HepG2 (cell line): Measurements from ENCODE around the gene NME7. TPM values are rescaled to one million over a fixed set of nuclear protein-coding genes. Genes with fewer than 3 reads are reported as not detected.

Experiments
- FOXP1 ChIP-seq, 2 experiments: fragments of 450-650 bp in 1 of 2; IDR thresholded peaks; 2 replicates each; pipeline ENCODE4 v1.6.1; 2017 to 2018; ENCODE audit warnings: antibody characterized with exemption in 1 of 2
- HNF4G ChIP-seq, 2 experiments: sonication (generic) in 1 of 2; formaldehyde crosslinking in 1 of 2; IDR thresholded peaks; 2 replicates each; pipeline versions ENCODE4 v1.4.0 to v1.6.1; 2011 to 2020; ENCODE audit warnings: borderline replicate concordance in 2 of 2, low read depth in 2 of 2, mild to moderate bottlenecking in 2 of 2, low read length in 1 of 2, missing genetic modification reagents in 1 of 2, moderate library complexity in 1 of 2
- MBD4 ChIP-seq: IDR thresholded peaks from 2 replicates; pipeline ENCODE4 v1.6.1; 2012; ENCODE audit warnings: low read length, inconsistent platforms, borderline replicate concordance
- POGK ChIP-seq: sonication (generic); formaldehyde crosslinking; conservative IDR thresholded peaks from 2 replicates; pipeline ENCODE4 v1.8.0; 2022; ENCODE audit warnings: mild to moderate bottlenecking, moderate library complexity, missing genetic modification reagents
- POLR2AphosphoS5 ChIP-seq: IDR thresholded peaks from 2 replicates; pipeline ENCODE4 v1.6.1; 2012; ENCODE audit warnings: low read depth, low read length
- SALL1 ChIP-seq: sonication (generic); formaldehyde crosslinking; IDR thresholded peaks from 2 replicates; pipeline ENCODE4 v1.8.0; 2022; ENCODE audit warnings: mild to moderate bottlenecking, missing genetic modification reagents
- SIX1 ChIP-seq: sonication (generic); formaldehyde crosslinking; IDR thresholded peaks from 2 replicates; pipeline ENCODE4 v1.4.0; 2020; ENCODE audit warnings: missing genetic modification reagents, borderline replicate concordance
- TGIF2 ChIP-seq: IDR thresholded peaks from 2 replicates; pipeline ENCODE4 v1.6.1; 2016; ENCODE audit warnings: control low read depth, missing compliant biosample characterization
- THAP11 ChIP-seq: IDR thresholded peaks from 2 replicates; pipeline ENCODE4 v1.6.1; 2016; ENCODE audit warnings: missing biosample characterization, missing genetic modification reagents
- XBP1 ChIP-seq: sonication (generic); formaldehyde crosslinking; IDR thresholded peaks from 2 replicates; pipeline ENCODE4 v1.5.0; 2020; ENCODE audit warnings: missing genetic modification reagents
- ZBTB21 ChIP-seq: sonication (generic); formaldehyde crosslinking; IDR thresholded peaks from 2 replicates; pipeline ENCODE4 v1.4.0; 2020; ENCODE audit warnings: missing genetic modification reagents
- ZNF331 ChIP-seq: sonication (generic); formaldehyde crosslinking; IDR thresholded peaks from 2 replicates; pipeline ENCODE4 v1.4.0; 2020; ENCODE audit warnings: missing genetic modification reagents
- ZNF460 ChIP-seq: sonication (generic); formaldehyde crosslinking; IDR thresholded peaks from 2 replicates; pipeline ENCODE4 v1.5.1; 2020; ENCODE audit warnings: missing genetic modification reagents, mild to moderate bottlenecking, borderline replicate concordance
- ZNF605 ChIP-seq: sonication (generic); formaldehyde crosslinking; IDR thresholded peaks from 2 replicates; pipeline ENCODE4 v1.8.0; 2022; ENCODE audit warnings: mild to moderate bottlenecking, missing genetic modification reagents
- ZNF644 ChIP-seq: IDR thresholded peaks from 2 replicates; pipeline ENCODE4 v1.6.1; 2016; ENCODE audit warnings: low read depth
- ZNF674 ChIP-seq: sonication (generic); formaldehyde crosslinking; IDR thresholded peaks from 2 replicates; pipeline ENCODE4 v1.5.0; 2020; ENCODE audit warnings: low read depth, mild to moderate bottlenecking, missing genetic modification reagents
- polyA plus RNA-seq, 8 experiments: library from polyadenylated mRNA; depleted of rRNA in 3 of 8; stranded (reverse) in 7 of 8; unstranded in 1 of 8; fragments of >200 nt; fragmentation: Illumina TruSeq in 4 of 8; extraction: Trizol in 4 of 8; gene quantifications; 2 replicates each; pipeline versions ENCODE4 v1.2.1 to v1.2.3, GENCODE V29; 2011 to 2016; ENCODE audit warnings: low read depth in 4 of 8, missing spikeins in 1 of 8, mixed read lengths in 1 of 8; ENCODE audit not compliant: insufficient read depth in 1 of 8
- total RNA-seq, 5 experiments: library from RNA; depleted of rRNA; stranded (reverse); fragments of >200 nt; fragmentation: Illumina TruSeq; extraction: Trizol; gene quantifications; 2 replicates each; pipeline ENCODE4 v1.2.3, GENCODE V29; 2016; ENCODE audit warnings: low read depth in 1 of 5
- TF ChIP-seq, protein P1 (sequence below): sonication (generic); formaldehyde crosslinking; IDR thresholded peaks from 2 replicates; pipeline ENCODE4; 2020; ENCODE audit warnings: missing genetic modification reagents, mild to moderate bottlenecking, borderline replicate concordance
- TF ChIP-seq, protein P2 (sequence below): IDR thresholded peaks from 2 replicates; pipeline ENCODE4 v1.6.1; 2016
- TF ChIP-seq, protein P3 (sequence below): sonication (generic); formaldehyde crosslinking; IDR thresholded peaks from 2 replicates; pipeline ENCODE4 v1.5.0; 2020; ENCODE audit warnings: missing genetic modification reagents

The NME7 gene
- total and polyA plus RNA-seq, 2 of the 13 experiments (the other 11 are each of a cell fraction or from before 2014, with no cell fraction given) = 9.4 to 22.5 TPM

DNA sequence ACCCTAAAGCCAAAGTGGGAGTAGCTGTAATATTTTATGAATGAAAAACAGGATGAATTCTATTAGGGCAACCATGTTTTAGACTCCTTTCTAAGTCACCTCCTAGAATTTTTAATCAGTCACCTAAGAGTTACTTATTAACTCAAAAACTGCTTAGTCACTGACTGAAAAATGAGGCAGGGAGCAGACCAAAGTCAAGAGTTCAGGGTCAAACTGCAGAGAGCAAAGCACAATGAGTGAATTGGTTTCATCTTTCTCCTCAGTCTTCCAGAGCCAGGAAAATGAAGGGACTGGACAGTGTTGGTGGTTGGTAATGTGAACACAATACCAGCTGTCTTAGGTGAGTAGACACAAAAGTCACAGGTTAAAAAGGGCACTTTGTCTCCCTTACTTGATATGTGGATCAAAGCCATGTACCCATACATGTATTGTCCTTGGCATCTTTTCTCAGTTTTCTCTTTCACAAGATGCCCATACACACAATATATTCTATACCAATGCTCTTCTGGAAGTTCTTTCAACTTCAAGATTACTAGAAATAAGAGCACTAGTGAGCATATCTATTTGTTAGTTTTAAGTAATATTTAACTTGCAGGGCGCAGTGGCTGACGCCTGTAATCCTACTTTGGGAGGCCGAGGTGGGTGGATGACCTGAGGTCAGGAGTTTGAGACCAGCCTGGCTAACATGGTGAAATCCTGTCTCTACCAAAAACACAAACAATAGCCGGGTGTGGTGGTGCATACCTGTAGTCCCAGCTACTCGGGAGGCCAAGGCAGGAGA, 218.9 kb downstream of the NME7 start (continued):
- TF ChIP-seq, protein P1, sequence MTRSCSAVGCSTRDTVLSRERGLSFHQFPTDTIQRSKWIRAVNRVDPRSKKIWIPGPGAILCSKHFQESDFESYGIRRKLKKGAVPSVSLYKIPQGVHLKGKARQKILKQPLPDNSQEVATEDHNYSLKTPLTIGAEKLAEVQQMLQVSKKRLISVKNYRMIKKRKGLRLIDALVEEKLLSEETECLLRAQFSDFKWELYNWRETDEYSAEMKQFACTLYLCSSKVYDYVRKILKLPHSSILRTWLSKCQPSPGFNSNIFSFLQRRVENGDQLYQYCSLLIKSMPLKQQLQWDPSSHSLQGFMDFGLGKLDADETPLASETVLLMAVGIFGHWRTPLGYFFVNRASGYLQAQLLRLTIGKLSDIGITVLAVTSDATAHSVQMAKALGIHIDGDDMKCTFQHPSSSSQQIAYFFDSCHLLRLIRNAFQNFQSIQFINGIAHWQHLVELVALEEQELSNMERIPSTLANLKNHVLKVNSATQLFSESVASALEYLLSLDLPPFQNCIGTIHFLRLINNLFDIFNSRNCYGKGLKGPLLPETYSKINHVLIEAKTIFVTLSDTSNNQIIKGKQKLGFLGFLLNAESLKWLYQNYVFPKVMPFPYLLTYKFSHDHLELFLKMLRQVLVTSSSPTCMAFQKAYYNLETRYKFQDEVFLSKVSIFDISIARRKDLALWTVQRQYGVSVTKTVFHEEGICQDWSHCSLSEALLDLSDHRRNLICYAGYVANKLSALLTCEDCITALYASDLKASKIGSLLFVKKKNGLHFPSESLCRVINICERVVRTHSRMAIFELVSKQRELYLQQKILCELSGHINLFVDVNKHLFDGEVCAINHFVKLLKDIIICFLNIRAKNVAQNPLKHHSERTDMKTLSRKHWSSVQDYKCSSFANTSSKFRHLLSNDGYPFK (CRISPR knock-in tag) = no peak
- TF ChIP-seq ZNF674 (CRISPR knock-in tag) (no peak), POGK (CRISPR knock-in tag) (0 out of 2 replicates have a peak, but pooled peaks have one; percentile 49), ZNF644 (CRISPR knock-in tag) (peak; percentile 95), THAP11 (CRISPR knock-in tag) (peak; percentile 56; the same call in 1 of the 2 replicates), FOXP1 (IDR thresholded peaks at IDR 0.05) (no peak), FOXP1 (CRISPR knock-in tag; IDR thresholded peaks at IDR 0.05) (peak; percentile 65; the same call in 1 of the 2 replicates), ZBTB21 (CRISPR knock-in tag) (no peak; the same call in 1 of the 2 replicates), SIX1 (CRISPR knock-in tag) (peak; percentile 97), SALL1 (peak; percentile 74), ZNF460 (CRISPR knock-in tag) (peak; percentile 96), TGIF2 (CRISPR knock-in tag) (peak; percentile 88), ZNF605 (CRISPR knock-in tag) (peak; percentile 59; the same call in 1 of the 2 replicates), HNF4G (IDR thresholded peaks at IDR 0.05; ENCODE audit: borderline replicate concordance, low read depth, low read length) (peak; percentile 99), HNF4G (CRISPR knock-in tag; IDR thresholded peaks at IDR 0.05; ENCODE audit: borderline replicate concordance, low read depth) (peak; percentile 96), XBP1 (CRISPR knock-in tag) (0 out of 2 replicates have a peak, but pooled peaks have one; percentile 55), POLR2AphosphoS5 (peak; percentile 53), ZNF331 (CRISPR knock-in tag) (peak; percentile 84; the same call in 1 of the 2 replicates), MBD4 (peak; percentile 74; the same call in 1 of the 2 replicates)
- TF ChIP-seq, protein P2, sequence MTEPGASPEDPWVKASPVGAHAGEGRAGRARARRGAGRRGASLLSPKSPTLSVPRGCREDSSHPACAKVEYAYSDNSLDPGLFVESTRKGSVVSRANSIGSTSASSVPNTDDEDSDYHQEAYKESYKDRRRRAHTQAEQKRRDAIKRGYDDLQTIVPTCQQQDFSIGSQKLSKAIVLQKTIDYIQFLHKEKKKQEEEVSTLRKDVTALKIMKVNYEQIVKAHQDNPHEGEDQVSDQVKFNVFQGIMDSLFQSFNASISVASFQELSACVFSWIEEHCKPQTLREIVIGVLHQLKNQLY (CRISPR knock-in tag) = 0 out of 2 replicates have a peak, but pooled peaks have one; percentile 24
- TF ChIP-seq, protein P3, sequence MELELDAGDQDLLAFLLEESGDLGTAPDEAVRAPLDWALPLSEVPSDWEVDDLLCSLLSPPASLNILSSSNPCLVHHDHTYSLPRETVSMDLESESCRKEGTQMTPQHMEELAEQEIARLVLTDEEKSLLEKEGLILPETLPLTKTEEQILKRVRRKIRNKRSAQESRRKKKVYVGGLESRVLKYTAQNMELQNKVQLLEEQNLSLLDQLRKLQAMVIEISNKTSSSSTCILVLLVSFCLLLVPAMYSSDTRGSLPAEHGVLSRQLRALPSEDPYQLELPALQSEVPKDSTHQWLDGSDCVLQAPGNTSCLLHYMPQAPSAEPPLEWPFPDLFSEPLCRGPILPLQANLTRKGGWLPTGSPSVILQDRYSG = no peak
